Muscle layer of colon (tissue), 2 donors: ENCODE results near the gene TRIM50.

Source experiments
- H3K27ac ChIP-seq: one replicate; pipeline ENCODE4 v1.7.0; 2013; ENCODE audit warnings: low read depth, mild to moderate bottlenecking, low read length, moderate library complexity
- H3K27me3 ChIP-seq, 2 donors: one replicate each; pipeline ENCODE4 v1.7.0; 2013; ENCODE audit warnings: low read length in 2 of 2, mild to moderate bottlenecking in 2 of 2; ENCODE audit not compliant: insufficient read depth in 2 of 2, control insufficient read depth in 1 of 2
- H3K36me3 ChIP-seq: one replicate; pipeline ENCODE4 v1.7.0; 2013; ENCODE audit warnings: mild to moderate bottlenecking, low read length; ENCODE audit not compliant: insufficient read depth
- H3K4me1 ChIP-seq: one replicate; pipeline ENCODE4 v1.7.0; 2013; ENCODE audit warnings: mild to moderate bottlenecking, low read length; ENCODE audit not compliant: insufficient read depth
- H3K4me3 ChIP-seq, 2 donors: one replicate each; pipeline ENCODE4 v1.7.0; 2013; ENCODE audit warnings: low read length in 2 of 2, low read depth in 1 of 2, mild to moderate bottlenecking in 1 of 2, moderate library complexity in 1 of 2
- H3K9ac ChIP-seq: one replicate; pipeline ENCODE4 v1.7.0; 2013; ENCODE audit warnings: low read length
- H3K9me3 ChIP-seq: one replicate; pipeline ENCODE4 v1.7.0; 2013; ENCODE audit warnings: mild to moderate bottlenecking, low read length
- donor health status: abdominal sarcoma.
- donor health status: Adenocarcinoma of cecum.

Gene TRIM50

GRCh38 chr7:73359746-73360375 is 32.0 kb upstream of the TRIM50 start:
- H3K9ac ChIP-seq, result no peak overlapping the region
- no peaks in the 10 kb centered on the region for H3K9me3 ChIP-seq
- H3K4me1 ChIP-seq, result no peaks in the 10 kb centered on the region
- H3K27me3 ChIP-seq, result peaks cover 0 to 4% of the 10 kb centered on the region in 2 donors
- H3K36me3 ChIP-seq, result no peaks in the 10 kb centered on the region
- no peak overlapping the region for H3K4me3 ChIP-seq
- H3K27ac ChIP-seq, result no peak overlapping the region

GRCh38 chr7:73359306-73359705 is 31.4 kb upstream of the TRIM50 start:
- Histone ChIP-seq H3K4me3 (no peak overlapping the region), H3K36me3 (no peaks in the 10 kb centered on the region), H3K27me3 (peaks cover 0 to under 1% of the 10 kb centered on the region in 2 donors), H3K9me3 (no peaks in the 10 kb centered on the region), H3K27ac (no peak overlapping the region), H3K4me1 (no peaks in the 10 kb centered on the region), H3K9ac (no peak overlapping the region)

GRCh38 chr7:73358590-73359275 is 30.9 kb upstream of the TRIM50 start:
- Histone ChIP-seq H3K27ac (no peak overlapping the region), H3K9me3 (no peaks in the 10 kb centered on the region), H3K36me3 (no peaks in the 10 kb centered on the region), H3K9ac (no peak overlapping the region), H3K4me3 (no peak overlapping the region), H3K4me1 (no peaks in the 10 kb centered on the region), H3K27me3 (no peaks in the 10 kb centered on the region)

- Histone ChIP-seq H3K9ac (no peak overlapping the region), H3K4me1 (no peaks in the 10 kb centered on the region), H3K9me3 (no peaks in the 10 kb centered on the region), H3K27me3 (no peaks in the 10 kb centered on the region), H3K27ac (no peak overlapping the region), H3K36me3 (no peaks in the 10 kb centered on the region), H3K4me3 (no peak overlapping the region)
Observed at GRCh38 chr7:73356159-73356558, 28.3 kb upstream of the TRIM50 start.

- Histone ChIP-seq H3K4me1 (no peaks in the 10 kb centered on the region), H3K9me3 (no peaks in the 10 kb centered on the region), H3K27me3 (no peaks in the 10 kb centered on the region), H3K9ac (no peak overlapping the region), H3K36me3 (no peaks in the 10 kb centered on the region), H3K27ac (no peak overlapping the region), H3K4me3 (no peak overlapping the region)
Observed at GRCh38 chr7:73354821-73355220, 26.9 kb upstream of the TRIM50 start.

GRCh38 chr7:73354196-73354595 is 26.3 kb upstream of the TRIM50 start:
- no peaks in the 10 kb centered on the region for H3K36me3 ChIP-seq
- H3K9ac ChIP-seq, result no peak overlapping the region
- H3K4me1 ChIP-seq, result no peaks in the 10 kb centered on the region
- no peaks in the 10 kb centered on the region for H3K27me3 ChIP-seq
- H3K27ac ChIP-seq, result no peak overlapping the region
- H3K9me3 ChIP-seq, result no peaks in the 10 kb centered on the region
- no peak overlapping the region for H3K4me3 ChIP-seq

GRCh38 chr7:73353243-73353642 is 25.4 kb upstream of the TRIM50 start:
- no peak overlapping the region for H3K4me3 ChIP-seq
- no peaks in the 10 kb centered on the region for H3K9me3 ChIP-seq
- no peaks in the 10 kb centered on the region for H3K36me3 ChIP-seq
- no peaks in the 10 kb centered on the region for H3K27me3 ChIP-seq
- H3K27ac ChIP-seq, result no peak overlapping the region
- no peaks in the 10 kb centered on the region for H3K4me1 ChIP-seq
- no peak overlapping the region for H3K9ac ChIP-seq

GRCh38 chr7:73352784-73353183 is 24.9 kb upstream of the TRIM50 start:
- Histone ChIP-seq H3K4me3 (no peak overlapping the region), H3K27ac (no peak overlapping the region), H3K4me1 (no peaks in the 10 kb centered on the region), H3K27me3 (no peaks in the 10 kb centered on the region), H3K9ac (no peak overlapping the region), H3K36me3 (no peaks in the 10 kb centered on the region), H3K9me3 (no peaks in the 10 kb centered on the region)

GRCh38 chr7:73351447-73352167 is 23.7 kb upstream of the TRIM50 start:
- no peak overlapping the region for H3K9ac ChIP-seq
- H3K27ac ChIP-seq, result no peak overlapping the region
- no peaks in the 10 kb centered on the region for H3K36me3 ChIP-seq
- H3K9me3 ChIP-seq, result no peaks in the 10 kb centered on the region
- H3K4me1 ChIP-seq, result no peaks in the 10 kb centered on the region
- H3K27me3 ChIP-seq, result no peaks in the 10 kb centered on the region
- H3K4me3 ChIP-seq, result no peak overlapping the region

- Histone ChIP-seq H3K36me3 (no peaks in the 10 kb centered on the region), H3K4me3 (no peak overlapping the region), H3K9me3 (no peaks in the 10 kb centered on the region), H3K4me1 (no peaks in the 10 kb centered on the region), H3K27me3 (no peaks in the 10 kb centered on the region), H3K27ac (no peak overlapping the region), H3K9ac (no peak overlapping the region)
Observed at GRCh38 chr7:73350306-73351068, 22.6 kb upstream of the TRIM50 start.

GRCh38 chr7:73349763-73350162 is 21.9 kb upstream of the TRIM50 start:
- H3K4me1 ChIP-seq, result no peaks in the 10 kb centered on the region
- no peaks in the 10 kb centered on the region for H3K9me3 ChIP-seq
- H3K4me3 ChIP-seq, result no peak overlapping the region
- H3K27ac ChIP-seq, result no peak overlapping the region
- no peaks in the 10 kb centered on the region for H3K36me3 ChIP-seq
- H3K27me3 ChIP-seq, result no peaks in the 10 kb centered on the region
- H3K9ac ChIP-seq, result no peak overlapping the region
